Head of caudate nucleus (tissue), 42 donors: Measurements from ENCODE around the gene DAZAP1.
"Not testable (repeated sequence)": the region's sequence is repeated elsewhere in the genome, so short reads cannot be mapped to it uniquely, and the experiment has no call there.

Source experiments
- DNase-seq, 42 donors: peaks; one replicate each; pipeline versions ENCODE4 v3.0.0 to v3.0.0-alpha.2; 2020 to 2021; ENCODE audit warnings: mixed read lengths in 7 of 42
- intact Hi-C: fragments of 100-400 bp; cut with DNase I; formaldehyde crosslinking; loops from one replicate; pipeline ENCODE4 v1.15.0; 2022

The DAZAP1 gene

GRCh38 chr19:1420085-1420484, 12.7 kb downstream of the DAZAP1 start:
- DNase-seq, intact Hi-C loops: not testable (repeated sequence)

GRCh38 chr19:1420590-1420989, 13.2 kb downstream of the DAZAP1 start:
- intact Hi-C loops, result no loop called here
- no peak for DNase-seq

- no peak for DNase-seq
- intact Hi-C loops, result no loop called here
These were observed 14.0 kb downstream of the DAZAP1 start for GRCh38 chr19:1421218-1421957.

- DNase-seq, result no peak
- intact Hi-C loops, result no loop called here
These were observed 14.5 kb downstream of the DAZAP1 start for GRCh38 chr19:1421958-1422305.

GRCh38 chr19:1422360-1422759, 15.0 kb downstream of the DAZAP1 start:
- no peak for DNase-seq
- intact Hi-C loops, result no loop called here

GRCh38 chr19:1422943-1423342, 15.6 kb downstream of the DAZAP1 start:
- DNase-seq, result no peak
- intact Hi-C loops, result no loop called here

- DNase-seq, result no peak
- intact Hi-C loops, result no loop called here
These were observed 16.2 kb downstream of the DAZAP1 start for GRCh38 chr19:1423436-1424191.

GRCh38 chr19:1424192-1424955, 17.0 kb downstream of the DAZAP1 start:
- intact Hi-C loops, result no loop called here

GRCh38 chr19:1425102-1425837, 17.9 kb downstream of the DAZAP1 start:
- no peak for DNase-seq
- intact Hi-C loops, result no loop called here

More at GRCh38 chr19:1424192-1424955, 17.0 kb downstream of the DAZAP1 start:
- no peak for DNase-seq

GRCh38 chr19:1425902-1426301, 18.5 kb downstream of the DAZAP1 start:
- no peak for DNase-seq
- intact Hi-C loops, result no loop called here

GRCh38 chr19:1426736-1427135, 19.4 kb downstream of the DAZAP1 start:
- intact Hi-C loops, result no loop called here
- no peak for DNase-seq

GRCh38 chr19:1427221-1427920, 20.0 kb downstream of the DAZAP1 start:
- DNase-seq, result peak in 7 of 42 donors; percentile 40 to 69 (median 49)
- intact Hi-C loops, result no loop called here

GRCh38 chr19:1428738-1429391, 21.5 kb downstream of the DAZAP1 start:
- no peak for DNase-seq
- intact Hi-C loops, result no loop called here

GRCh38 chr19:1429750-1430149, 22.4 kb downstream of the DAZAP1 start:
- intact Hi-C loops, result no loop called here
- no peak for DNase-seq

- no peak for DNase-seq
- intact Hi-C loops, result no loop called here
These were observed 22.9 kb downstream of the DAZAP1 start for GRCh38 chr19:1430246-1430645.

GRCh38 chr19:1431759-1432506, 24.5 kb downstream of the DAZAP1 start:
- no peak for DNase-seq
- intact Hi-C loops, result no loop called here

- intact Hi-C loops, result no loop called here
- no peak for DNase-seq
These were observed 25.1 kb downstream of the DAZAP1 start for GRCh38 chr19:1432507-1432887.
